Measurements from ENCODE around the gene SGK1. TPM values are rescaled to one million over a fixed set of nuclear protein-coding genes. Genes with fewer than 3 reads are reported as not detected.
"Not testable (repeated sequence)": the region's sequence is repeated elsewhere in the genome, so short reads cannot be mapped to it uniquely, and the experiment has no call there.

Gene SGK1
- polyA plus RNA-seq, 4 donors = 69.1 to 91.8 (median 74.8) TPM

- no peak for DNase-seq (ENCODE audit: low read depth in 4 of 4, low spot score in 2 of 4)
These were observed 87.0 kb downstream of the SGK1 start for GRCh38 chr6:134230940-134231339.

DNA sequence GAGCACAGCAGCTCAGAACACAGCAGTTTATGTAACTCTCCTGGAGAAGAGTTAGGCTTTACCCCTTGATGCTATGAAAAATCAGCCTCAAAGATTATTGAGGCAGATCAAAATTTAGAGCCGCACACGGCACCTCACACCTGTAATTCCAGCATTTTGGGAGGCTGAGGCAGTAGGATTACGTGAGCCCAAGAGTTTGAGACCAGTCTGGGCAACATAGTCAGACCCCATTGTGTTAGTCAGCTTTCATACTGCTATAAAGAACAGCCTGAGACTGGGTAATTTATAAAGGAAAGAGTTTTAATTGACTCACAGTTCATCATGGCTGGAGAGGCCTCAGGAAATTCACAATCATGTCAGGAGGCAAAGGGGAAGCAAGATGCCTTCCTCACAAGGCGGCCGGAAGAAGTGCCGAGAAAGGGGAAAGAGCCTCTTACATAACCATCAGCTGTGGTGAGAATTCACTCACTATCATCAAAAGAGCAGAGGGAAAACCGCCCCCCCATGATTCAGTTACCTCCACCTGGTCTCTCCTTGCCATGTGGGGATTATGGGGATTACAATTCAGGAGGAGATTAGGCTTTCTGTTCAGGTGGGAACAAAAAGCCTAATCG, 87.7 kb downstream of the SGK1 start:
- no peak for DNase-seq (ENCODE audit: low read depth in 4 of 4, low spot score in 2 of 4)

GRCh38 chr6:134229520-134229919, 88.4 kb downstream of the SGK1 start:
- DNase-seq (ENCODE audit: low read depth in 4 of 4, low spot score in 2 of 4) = no peak

DNA sequence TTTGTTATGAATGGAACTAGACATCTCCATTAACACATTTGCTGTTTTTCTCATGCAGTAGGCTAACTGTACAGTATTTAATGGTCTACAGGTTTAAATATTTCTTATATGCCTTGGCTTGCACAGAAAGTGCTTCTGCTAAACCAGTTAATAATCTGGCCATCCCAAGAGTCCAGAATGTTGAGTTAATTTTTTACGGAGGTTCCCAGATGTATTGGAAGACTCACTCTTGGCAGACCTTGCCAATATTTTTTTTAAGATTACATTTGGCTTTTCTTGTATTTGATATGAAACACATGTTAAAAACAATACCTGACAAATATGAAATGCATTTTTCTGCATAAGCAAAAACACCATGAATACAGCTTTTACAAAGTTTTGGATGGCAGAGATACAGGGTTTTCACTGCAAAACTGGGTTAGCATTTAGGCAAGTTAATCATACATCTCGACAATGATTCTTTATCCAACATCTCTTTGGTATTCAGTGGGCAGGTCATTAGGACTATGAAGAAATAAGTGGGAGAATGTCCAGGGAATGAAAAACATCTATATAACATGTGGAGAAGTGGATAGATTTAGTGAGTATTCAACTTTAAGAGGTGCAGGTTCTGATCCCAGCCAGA, 94.0 kb downstream of the SGK1 start:
- no peak for DNase-seq (ENCODE audit: low read depth in 4 of 4, low spot score in 2 of 4)

DNA sequence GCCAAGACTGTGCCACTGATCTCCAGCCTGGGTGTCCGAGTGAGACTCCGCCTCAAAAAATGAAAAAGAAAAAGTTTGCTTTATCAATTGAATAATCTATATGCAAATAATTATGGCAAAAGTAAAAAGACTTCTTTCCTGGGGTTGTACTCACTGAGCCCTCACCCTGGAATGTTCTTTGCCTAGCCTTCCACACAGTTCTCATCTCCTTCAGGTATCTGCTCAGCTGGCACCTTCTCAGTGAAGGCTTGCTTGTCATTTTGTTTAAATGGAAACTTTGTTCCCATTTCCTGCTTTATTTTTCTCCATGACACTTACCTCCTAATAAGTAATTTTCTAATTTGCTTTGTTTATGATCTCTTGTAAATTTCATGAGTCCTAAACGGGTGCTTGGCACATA, 96.7 kb downstream of the SGK1 start:
- no peak for DNase-seq (ENCODE audit: low read depth in 4 of 4, low spot score in 2 of 4)

DNA sequence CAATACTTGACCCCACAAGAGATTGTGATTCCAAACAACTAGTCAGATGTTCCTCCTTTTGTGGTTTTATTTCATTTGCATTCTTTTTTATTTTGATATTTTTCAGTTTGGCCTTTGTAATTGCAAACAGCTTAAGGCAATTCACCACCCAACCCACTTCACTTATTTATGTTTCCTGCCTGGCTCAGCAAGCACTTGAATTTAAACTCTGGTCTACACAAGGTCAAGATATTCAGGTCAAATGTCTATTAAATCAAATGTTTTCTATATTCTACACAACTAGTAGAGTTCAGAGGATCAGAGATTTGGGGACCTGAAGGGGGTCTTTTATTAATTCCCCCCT, 100.1 kb downstream of the SGK1 start:
- no peak for DNase-seq (ENCODE audit: low read depth in 4 of 4, low spot score in 2 of 4)

DNA sequence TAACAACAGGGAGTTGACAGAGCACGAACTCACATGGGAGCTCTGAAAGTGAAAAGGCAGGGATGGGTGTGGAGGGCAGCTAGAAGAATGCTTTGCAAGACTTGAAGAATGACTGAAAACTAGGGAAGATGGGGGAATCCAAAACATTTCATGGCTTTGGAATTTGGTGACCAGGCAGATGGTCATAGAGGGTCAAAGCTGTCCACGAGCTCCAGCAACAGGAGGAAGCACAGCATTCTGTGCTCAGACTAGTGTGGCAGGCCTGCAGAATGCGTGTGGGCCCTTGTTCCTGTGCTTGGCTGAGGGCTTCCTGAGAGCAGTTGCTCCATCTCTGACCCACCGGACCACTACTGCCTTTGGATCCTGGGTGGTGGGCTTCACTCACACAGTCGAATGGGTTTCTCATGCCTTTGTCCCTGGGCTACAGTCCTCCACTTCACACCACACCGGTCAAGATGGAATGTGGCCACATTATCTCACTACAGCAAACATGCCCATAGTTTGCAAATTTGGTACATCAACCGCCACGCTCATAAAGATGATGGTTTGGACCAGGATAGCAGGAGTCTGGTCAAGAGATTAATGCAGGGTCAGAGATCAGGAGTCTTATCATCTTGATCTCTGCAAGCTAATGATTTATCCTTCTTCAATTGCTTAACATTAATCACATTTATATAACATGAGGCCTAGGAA, 100.7 kb downstream of the SGK1 start:
- no peak for DNase-seq (ENCODE audit: low read depth in 4 of 4, low spot score in 2 of 4)

DNA sequence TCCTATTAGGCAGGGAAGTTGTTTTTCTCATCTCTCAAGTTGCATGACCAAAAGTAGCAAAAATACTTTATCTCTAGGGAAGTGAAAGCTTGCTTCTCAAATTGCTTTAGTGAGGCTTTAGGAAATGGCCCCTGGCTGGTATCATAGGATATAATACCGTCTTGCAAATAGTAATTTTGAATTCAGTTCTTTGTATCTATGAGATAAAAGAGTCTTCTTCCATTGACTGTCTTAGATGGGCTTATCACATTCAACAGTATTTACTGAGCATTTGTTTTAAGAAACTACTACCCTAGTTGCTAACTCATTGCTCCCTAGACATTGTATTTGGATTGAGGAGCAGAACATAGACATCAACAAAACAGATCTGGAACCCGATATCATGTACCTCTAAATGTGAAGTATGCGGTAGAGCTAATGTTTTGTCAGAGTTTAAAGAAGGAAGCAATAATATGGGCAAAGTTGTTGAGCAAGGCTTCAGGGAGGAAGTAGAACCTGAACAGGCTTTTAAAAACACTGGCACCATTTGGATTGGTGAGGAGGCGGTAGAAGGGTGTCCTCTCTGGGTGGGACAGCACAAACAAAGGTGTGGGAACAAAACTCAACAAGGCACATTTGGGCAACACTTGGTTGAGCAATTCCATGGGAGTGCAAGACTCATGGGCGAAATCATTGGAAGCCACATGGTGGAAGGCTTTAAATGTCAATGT, 101.5 kb downstream of the SGK1 start:
- DNase-seq (ENCODE audit: low read depth in 4 of 4, low spot score in 2 of 4) = no peak

GRCh38 chr6:134213410-134213809, 104.5 kb downstream of the SGK1 start:
- DNase-seq (ENCODE audit: low read depth in 4 of 4, low spot score in 2 of 4) = not testable (repeated sequence)

DNA sequence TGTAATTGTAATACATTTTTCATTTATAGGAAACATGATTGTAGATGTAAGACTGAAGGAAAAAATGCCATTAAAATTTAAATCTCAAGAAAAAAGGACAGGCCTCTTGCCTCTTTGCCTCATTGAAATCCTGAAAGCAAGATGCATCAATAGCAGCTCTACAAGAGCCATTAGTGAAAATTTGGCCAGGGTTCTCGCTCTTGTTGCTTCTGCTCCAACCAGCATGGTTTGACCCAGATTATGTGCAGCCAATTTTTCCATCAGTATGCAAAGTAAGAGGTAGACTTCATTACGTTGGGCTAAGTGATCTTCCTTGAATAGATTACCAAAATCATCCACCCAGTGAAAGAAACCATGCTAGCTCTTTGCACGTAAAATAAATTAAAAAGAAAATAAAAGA, 106.6 kb downstream of the SGK1 start:
- DNase-seq (ENCODE audit: low read depth in 4 of 4, low spot score in 2 of 4) = no peak

GRCh38 chr6:134207421-134207820, 110.5 kb downstream of the SGK1 start:
- no peak for DNase-seq (ENCODE audit: low read depth in 4 of 4, low spot score in 2 of 4)

- no peak for DNase-seq (ENCODE audit: low read depth in 4 of 4, low spot score in 2 of 4)
These were observed 112.5 kb downstream of the SGK1 start for GRCh38 chr6:134205366-134205765.

DNA sequence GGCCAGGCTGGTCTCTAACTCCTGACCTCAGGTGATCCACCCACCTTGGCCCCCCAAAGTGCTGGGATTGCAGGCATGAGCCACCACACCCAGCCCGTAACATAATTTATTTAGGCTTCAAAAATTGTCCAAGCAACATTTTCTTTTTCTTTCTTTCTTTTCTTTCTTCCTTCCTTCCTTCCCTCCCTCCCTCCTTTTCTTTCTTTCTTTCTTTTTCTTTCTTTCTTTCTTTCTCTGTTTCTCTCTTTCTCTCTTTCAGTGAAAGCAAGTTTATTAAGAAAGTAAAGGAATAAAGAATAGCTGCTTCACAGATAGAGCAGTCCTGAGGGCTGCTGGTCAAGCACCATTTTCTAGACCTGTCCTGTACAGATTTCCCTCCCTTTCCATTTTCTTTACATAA, 113.2 kb downstream of the SGK1 start:
- DNase-seq (ENCODE audit: low read depth in 4 of 4, low spot score in 2 of 4) = not testable (repeated sequence)

DNA sequence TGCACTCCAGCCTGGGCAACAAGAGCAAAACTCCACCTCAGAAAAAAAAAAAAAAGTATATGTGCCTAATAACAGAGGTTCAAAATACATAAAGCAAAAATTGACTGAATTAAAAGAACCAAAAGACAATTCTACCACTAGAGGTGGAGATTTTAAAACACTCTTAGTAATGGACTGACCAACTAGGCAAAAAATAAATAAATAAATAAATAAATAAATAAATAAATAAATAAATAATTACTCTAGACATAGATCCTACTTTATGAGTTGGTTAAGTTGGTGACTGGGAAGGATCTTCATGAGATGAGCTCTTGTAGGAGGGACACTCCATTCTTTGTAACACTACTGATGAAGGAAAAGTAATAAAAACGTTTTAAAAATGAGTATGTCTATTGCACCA, 113.9 kb downstream of the SGK1 start:
- DNase-seq (ENCODE audit: low read depth in 4 of 4, low spot score in 2 of 4) = no peak

DNA sequence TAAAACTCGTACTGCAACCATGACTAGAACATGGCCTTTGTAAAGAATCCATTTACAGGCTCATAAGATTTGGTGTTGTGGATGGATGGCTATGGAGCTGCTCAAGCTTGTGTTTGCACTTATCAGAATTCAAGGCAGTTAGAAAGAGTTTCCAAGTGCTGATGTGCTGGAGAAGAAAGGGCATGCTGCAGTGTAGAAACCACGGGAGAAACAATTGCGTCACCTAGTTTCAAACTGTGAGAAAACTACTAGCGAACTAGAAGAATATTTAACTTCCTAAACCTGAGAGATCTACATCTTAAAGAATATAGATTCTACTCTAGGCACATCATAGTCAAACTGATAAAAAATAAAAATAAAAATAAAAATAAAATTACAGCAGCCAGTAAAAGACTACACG, 116.2 kb downstream of the SGK1 start:
- DNase-seq (ENCODE audit: low read depth in 4 of 4, low spot score in 2 of 4) = no peak

DNA sequence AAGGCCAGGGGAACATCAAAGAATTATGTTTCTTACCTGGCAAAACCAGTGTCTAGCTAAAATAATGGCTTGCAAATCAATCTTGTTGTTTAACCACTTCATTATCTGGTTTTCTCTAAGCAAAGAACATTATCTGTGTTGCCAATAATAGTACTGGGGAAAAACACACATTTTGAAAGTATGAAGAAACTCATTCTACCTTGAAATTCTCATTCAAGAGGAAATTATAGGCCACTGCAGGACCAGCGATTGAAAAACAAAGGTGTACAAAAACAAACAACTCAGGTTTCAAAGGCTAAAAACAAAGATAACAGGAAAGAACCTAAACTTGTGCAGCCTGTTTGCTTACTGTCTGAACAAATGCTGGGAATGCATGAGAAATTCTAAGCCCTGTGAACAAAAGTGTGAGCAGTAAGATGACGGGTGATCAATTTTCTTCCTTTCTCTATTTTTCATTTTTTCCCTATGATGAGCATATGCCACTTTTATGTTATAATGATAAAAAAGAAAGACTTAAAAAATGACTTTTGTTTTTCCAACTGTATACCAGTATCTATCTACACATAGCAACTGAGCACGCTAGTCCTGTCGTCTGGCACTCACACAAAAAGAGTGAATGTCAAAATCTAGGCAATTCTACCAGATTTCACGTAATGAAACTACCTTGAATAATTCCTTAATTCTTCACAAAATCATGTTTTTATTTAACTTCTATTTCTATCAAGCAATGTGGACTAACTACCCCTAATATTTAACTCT, 117.9 kb downstream of the SGK1 start:
- DNase-seq (ENCODE audit: low read depth in 4 of 4, low spot score in 2 of 4) = no peak

GRCh38 chr6:134198093-134198492, 119.8 kb downstream of the SGK1 start:
- DNase-seq (ENCODE audit: low read depth in 4 of 4, low spot score in 2 of 4) = no peak

GRCh38 chr6:134197685-134198084, 120.2 kb downstream of the SGK1 start:
- not testable (repeated sequence) for DNase-seq (ENCODE audit: low read depth in 4 of 4, low spot score in 2 of 4)

DNA sequence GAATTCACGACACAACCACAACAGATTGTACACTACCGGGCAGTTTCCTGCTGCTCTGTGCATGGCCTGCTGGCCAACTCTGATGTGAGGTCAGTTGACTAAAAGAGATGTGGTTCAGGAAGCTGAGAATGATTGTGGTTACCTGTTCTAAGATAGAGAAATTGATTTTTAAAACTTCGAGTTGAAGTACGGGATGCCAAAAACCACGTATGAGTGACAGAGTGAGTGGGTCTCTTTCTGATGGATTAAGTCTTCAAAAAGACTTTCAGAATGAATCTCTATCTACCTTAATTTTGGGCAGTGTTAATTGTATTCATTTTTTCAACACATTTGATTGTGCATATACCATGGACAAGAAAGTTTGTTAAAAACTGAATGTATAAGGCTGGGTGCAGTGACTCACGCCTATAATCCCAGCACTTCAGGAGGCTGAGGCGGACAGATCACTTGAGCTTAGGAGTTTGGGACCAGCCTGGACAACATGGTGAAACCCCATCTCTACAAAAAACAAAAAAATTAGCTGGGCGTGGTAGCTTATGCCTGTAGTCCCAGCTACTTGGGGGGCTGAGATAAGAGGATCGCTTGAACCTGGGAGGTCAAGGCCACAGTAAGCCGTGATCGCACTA, 121.2 kb downstream of the SGK1 start:
- no peak for DNase-seq (ENCODE audit: low read depth in 4 of 4, low spot score in 2 of 4)

DNA sequence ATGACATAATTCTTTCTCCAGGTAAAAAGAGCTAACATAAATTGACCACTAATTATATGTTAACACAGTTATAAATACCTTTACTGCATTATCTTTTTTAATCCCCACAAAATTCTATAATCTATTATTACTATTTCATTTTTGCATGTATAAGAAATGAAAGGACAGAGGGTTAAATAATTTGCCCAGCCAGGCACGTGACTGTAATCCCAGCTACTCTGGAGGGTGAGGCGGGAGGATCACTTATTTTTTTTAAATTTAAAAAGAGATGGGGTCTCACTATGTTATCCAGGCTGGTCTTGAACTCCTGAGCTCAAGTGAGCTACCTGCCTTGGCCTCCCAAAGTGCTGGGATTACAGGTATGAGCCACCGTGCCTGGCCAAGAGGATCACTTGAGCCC, 121.9 kb downstream of the SGK1 start:
- DNase-seq (ENCODE audit: low read depth in 4 of 4, low spot score in 2 of 4) = no peak

Data from left renal cortex interstitium (tissue), 4 donors.